Activated CD4-positive, alpha-beta T cell treated with anti-CD3 and anti-CD28 coated beads, Interleukin-2, amount 10 ng/mL, durations not matched to agents 24 days and 14 days (primary cell): ENCODE measurements around the gene RAB42. TPM values are rescaled to one million over a fixed set of nuclear protein-coding genes. Genes with fewer than 3 reads are reported as not detected.
"Not testable (repeated sequence)": the region's sequence is repeated elsewhere in the genome, so short reads cannot be mapped to it uniquely, and the experiment has no call there.

Source experiments
- DNase-seq: peaks from one replicate; pipeline ENCODE4 v3.0.0; 2022
- H3K27ac Mint-ChIP-seq: one replicate; pipeline ENCODE4 v1.8.0; 2022; ENCODE audit warnings: mild to moderate bottlenecking, mixed read lengths
- H3K27me3 Mint-ChIP-seq: one replicate; pipeline ENCODE4 v1.8.0; 2022; ENCODE audit warnings: mixed read lengths
- H3K36me3 Mint-ChIP-seq: one replicate; pipeline ENCODE4 v1.8.0; 2022; ENCODE audit warnings: low read depth, mild to moderate bottlenecking, mixed read lengths
- H3K4me1 Mint-ChIP-seq: one replicate; pipeline ENCODE4 v1.8.0; 2021; ENCODE audit warnings: mixed read lengths
- H3K4me3 Mint-ChIP-seq: one replicate; pipeline ENCODE4 v1.8.0; 2022; ENCODE audit warnings: mild to moderate bottlenecking, moderate library complexity, mixed read lengths
- H3K9me3 Mint-ChIP-seq: one replicate; pipeline ENCODE4 v1.8.0; 2021; ENCODE audit warnings: mixed read lengths
- intact Hi-C: fragments of 100-400 bp; cut with micrococcal nuclease; formaldehyde crosslinking; loops from one replicate; pipeline ENCODE4 v1.15.1; 2023
- total RNA-seq: library from RNA; stranded (reverse); gene quantifications from 2 replicates; pipeline ENCODE4 v1.2.3, GENCODE V29; 2022

RAB42 gene
- total RNA-seq, 1 donor from 2014 or later, result not detected

- Mint-ChIP-seq H3K36me3 (peaks cover 65% of the 10 kb centered on the region), H3K9me3 (no peaks in the 10 kb centered on the region), H3K4me3 (peak overlapping the region; percentile 49), H3K4me1 (peaks cover 27% of the 10 kb centered on the region), H3K27me3 (no peaks in the 10 kb centered on the region), H3K27ac (peak overlapping the region; percentile 72)
- intact Hi-C loops, result no loop called here
- peak; percentile 58 for DNase-seq
Measured at GRCh38 chr1:28577738-28578536, 14.1 kb upstream of the RAB42 start.

GRCh38 chr1:28578696-28579218, 13.3 kb upstream of the RAB42 start:
- peak; percentile 58 for DNase-seq
- intact Hi-C loops, result no loop called here
- peak overlapping the region; percentile 62 for H3K27ac Mint-ChIP-seq
- peaks cover 29% of the 10 kb centered on the region for H3K4me1 Mint-ChIP-seq
- H3K4me3 Mint-ChIP-seq, result peak overlapping the region; percentile 94
- peaks cover 62% of the 10 kb centered on the region for H3K36me3 Mint-ChIP-seq
- H3K9me3 Mint-ChIP-seq, result no peaks in the 10 kb centered on the region
- H3K27me3 Mint-ChIP-seq, result no peaks in the 10 kb centered on the region

GRCh38 chr1:28579401-28579800, 12.7 kb upstream of the RAB42 start:
- Mint-ChIP-seq H3K4me3 (peak overlapping the region; percentile 94), H3K27ac (peak overlapping the region; percentile 97), H3K36me3 (peaks cover 60% of the 10 kb centered on the region), H3K27me3 (no peaks in the 10 kb centered on the region), H3K4me1 (peaks cover 29% of the 10 kb centered on the region), H3K9me3 (no peaks in the 10 kb centered on the region)
- intact Hi-C loops, result no loop called here
- no peak for DNase-seq

GRCh38 chr1:28580722-28581530, 11.1 kb upstream of the RAB42 start:
- Mint-ChIP-seq H3K27ac (peak overlapping the region; percentile 97), H3K36me3 (peaks cover 49% of the 10 kb centered on the region), H3K4me3 (peak overlapping the region; percentile 94), H3K9me3 (no peaks in the 10 kb centered on the region), H3K27me3 (no peaks in the 10 kb centered on the region), H3K4me1 (peaks cover 29% of the 10 kb centered on the region)
- no peak for DNase-seq
- intact Hi-C loops, result loop anchor here (1.0 to 5.0 kb wide), 5 partner anchors 28 to 334 kb away; partner anchors contain the start of genes TAF12, TRNAU1AP and YTHDF2

- peaks cover 29% of the 10 kb centered on the region for H3K4me1 Mint-ChIP-seq
- H3K27me3 Mint-ChIP-seq, result no peaks in the 10 kb centered on the region
- H3K9me3 Mint-ChIP-seq, result no peaks in the 10 kb centered on the region
- DNase-seq, result peak; percentile 98
- peaks cover 47% of the 10 kb centered on the region for H3K36me3 Mint-ChIP-seq
- peak overlapping the region; percentile 94 for H3K4me3 Mint-ChIP-seq
- peak overlapping the region; percentile 97 for H3K27ac Mint-ChIP-seq
- intact Hi-C loops, result loop anchor here (1.0 to 5.0 kb wide), 6 partner anchors 28 to 334 kb away; partner anchors contain the start of genes TAF12, TRNAU1AP and YTHDF2
Measured at GRCh38 chr1:28581531-28582247, 10.4 kb upstream of the RAB42 start.

GRCh38 chr1:28582248-28582615, 9.8 kb upstream of the RAB42 start:
- H3K27ac Mint-ChIP-seq, result peak overlapping the region; percentile 97
- intact Hi-C loops, result loop anchor here (1.0 to 5.0 kb wide), 2 partner anchors 77 to 335 kb away; no protein-coding TSS in a partner anchor
- H3K27me3 Mint-ChIP-seq, result no peaks in the 10 kb centered on the region
- H3K36me3 Mint-ChIP-seq, result peaks cover 41% of the 10 kb centered on the region
- H3K9me3 Mint-ChIP-seq, result no peaks in the 10 kb centered on the region
- H3K4me1 Mint-ChIP-seq, result peaks cover 29% of the 10 kb centered on the region
- H3K4me3 Mint-ChIP-seq, result peak overlapping the region; percentile 94
- DNase-seq, result no peak

GRCh38 chr1:28586585-28587391, 5.3 kb upstream of the RAB42 start:
- H3K9me3 Mint-ChIP-seq, H3K27ac Mint-ChIP-seq, H3K36me3 Mint-ChIP-seq, DNase-seq, H3K4me3 Mint-ChIP-seq, intact Hi-C loops, H3K27me3 Mint-ChIP-seq, H3K4me1 Mint-ChIP-seq: not testable (repeated sequence)

GRCh38 chr1:28592321-28593071, 431 bp downstream of the RAB42 start:
- DNase-seq, result peak; percentile 75
- Mint-ChIP-seq H3K36me3 (peaks cover 6% of the 10 kb centered on the region), H3K4me1 (peaks cover 7% of the 10 kb centered on the region), H3K27me3 (peaks cover 10% of the 10 kb centered on the region), H3K4me3 (peak overlapping the region; percentile 77), H3K9me3 (no peaks in the 10 kb centered on the region), H3K27ac (no peak overlapping the region)
- intact Hi-C loops, result no loop called here

- not testable (repeated sequence) for H3K9me3 Mint-ChIP-seq, H3K27me3 Mint-ChIP-seq
Measured at GRCh38 chr1:28593988-28594356, 1.9 kb downstream of the RAB42 start.

GRCh38 chr1:28594686-28595411, 2.8 kb downstream of the RAB42 start:
- intact Hi-C loops, DNase-seq, H3K4me3 Mint-ChIP-seq, H3K27ac Mint-ChIP-seq, H3K27me3 Mint-ChIP-seq, H3K36me3 Mint-ChIP-seq, H3K9me3 Mint-ChIP-seq: not testable (repeated sequence)
- peaks cover 14% of the 10 kb centered on the region for H3K4me1 Mint-ChIP-seq

More at GRCh38 chr1:28593988-28594356, 1.9 kb downstream of the RAB42 start:
- H3K36me3 Mint-ChIP-seq, H3K4me1 Mint-ChIP-seq, DNase-seq, intact Hi-C loops, H3K27ac Mint-ChIP-seq, H3K4me3 Mint-ChIP-seq: not testable (repeated sequence)

GRCh38 chr1:28595412-28596191, 3.5 kb downstream of the RAB42 start:
- Mint-ChIP-seq H3K36me3 (peaks cover 9% of the 10 kb centered on the region), H3K9me3 (no peaks in the 10 kb centered on the region), H3K27me3 (peaks cover 8% of the 10 kb centered on the region), H3K27ac (no peak overlapping the region), H3K4me1 (peaks cover 15% of the 10 kb centered on the region), H3K4me3 (no peak overlapping the region)
- intact Hi-C loops, result no loop called here
- DNase-seq, result no peak
